ENCODE results near the gene SLC25A2.
"Not testable (repeated sequence)": the region's sequence is repeated elsewhere in the genome, so short reads cannot be mapped to it uniquely, and the experiment has no call there.

DNA sequence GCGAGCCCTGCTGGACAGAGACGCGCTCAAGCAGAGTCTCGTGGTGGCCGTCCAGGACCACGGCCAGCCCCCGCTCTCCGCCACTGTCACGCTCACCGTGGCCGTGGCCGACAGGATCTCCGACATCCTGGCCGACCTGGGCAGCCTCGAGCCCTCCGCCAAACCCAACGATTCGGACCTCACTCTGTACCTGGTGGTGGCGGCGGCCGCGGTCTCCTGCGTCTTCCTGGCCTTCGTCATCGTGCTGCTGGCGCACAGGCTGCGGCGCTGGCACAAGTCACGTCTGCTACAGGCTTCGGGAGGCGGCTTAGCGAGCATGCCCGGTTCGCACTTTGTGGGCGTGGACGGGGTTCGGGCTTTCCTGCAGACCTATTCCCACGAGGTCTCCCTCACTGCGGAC, 28.7 kb upstream of the SLC25A2 start:
- TF ChIP-seq CTCF (conservative IDR thresholded peaks at IDR 0.05 in 1 of 2, IDR thresholded peaks at IDR 0.05 in 1 of 2; ENCODE audit: extremely low read depth in 1 of 2, insufficient read depth in 1 of 2, low read depth in 1 of 2, low read length in 2 of 2); EZH2 (IDR thresholded peaks at IDR 0.05; ENCODE audit: borderline replicate concordance, low read length): not testable (repeated sequence)
